ENCODE results near the gene MIPEP.

MIPEP gene

GRCh38 chr13:23810685-23811240 is 78.4 kb downstream of the MIPEP start:
- DNase-seq (ENCODE audit: low spot score): no peak

- no peak for DNase-seq (ENCODE audit: low spot score)
Measured at GRCh38 chr13:23808803-23809202, 80.4 kb downstream of the MIPEP start.

DNA sequence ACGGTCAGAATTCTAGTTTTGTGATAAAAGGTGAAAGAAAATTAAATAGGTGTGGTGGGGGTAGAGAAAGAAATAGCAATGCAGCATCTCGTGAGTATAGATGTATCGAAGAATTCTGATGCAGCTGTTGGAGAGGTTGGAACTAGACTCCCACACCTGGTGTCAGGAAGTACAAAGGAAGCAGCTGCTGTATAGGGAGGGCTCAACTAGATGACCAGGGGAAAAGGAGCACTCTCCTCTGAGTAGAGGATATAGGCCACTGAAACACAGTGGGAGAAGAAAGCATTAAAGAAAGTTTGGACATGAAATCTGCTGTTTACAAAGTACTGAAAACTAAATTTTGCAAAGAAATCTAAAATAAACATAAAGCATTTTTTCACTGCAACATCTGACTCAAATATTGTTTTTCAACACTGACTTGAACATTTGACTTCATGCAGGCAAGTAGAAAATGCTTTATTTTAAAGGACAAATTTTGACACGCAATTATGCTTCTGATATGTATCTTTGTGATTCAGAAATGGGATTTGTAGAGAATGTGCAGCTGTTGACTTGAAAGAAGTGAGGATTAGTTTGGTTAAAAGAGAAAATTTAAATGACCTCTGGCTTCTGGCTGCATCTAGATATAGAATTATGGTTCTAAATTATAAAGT is 82.2 kb downstream of the MIPEP start:
- DNase-seq (ENCODE audit: low spot score): no peak

DNA sequence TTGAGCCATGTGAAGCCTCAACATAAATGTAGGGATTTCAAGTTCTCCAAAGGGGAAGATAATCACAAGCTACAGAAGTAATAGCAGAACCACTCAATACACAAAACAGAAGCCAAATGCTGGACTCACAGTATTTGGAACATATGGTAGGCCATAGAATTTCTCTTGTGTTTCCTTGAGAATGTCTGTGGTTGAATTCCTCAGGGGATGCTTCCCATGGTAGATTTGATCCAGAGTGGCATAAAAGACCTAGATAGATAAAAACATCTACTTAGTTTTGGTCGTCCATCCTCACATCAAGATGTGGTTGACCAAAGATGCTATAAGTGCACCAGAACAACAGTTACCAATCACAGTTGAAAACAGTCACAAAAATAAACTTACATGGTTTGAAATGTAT is 83.4 kb downstream of the MIPEP start:
- DNase-seq (ENCODE audit: low spot score): no peak

DNA sequence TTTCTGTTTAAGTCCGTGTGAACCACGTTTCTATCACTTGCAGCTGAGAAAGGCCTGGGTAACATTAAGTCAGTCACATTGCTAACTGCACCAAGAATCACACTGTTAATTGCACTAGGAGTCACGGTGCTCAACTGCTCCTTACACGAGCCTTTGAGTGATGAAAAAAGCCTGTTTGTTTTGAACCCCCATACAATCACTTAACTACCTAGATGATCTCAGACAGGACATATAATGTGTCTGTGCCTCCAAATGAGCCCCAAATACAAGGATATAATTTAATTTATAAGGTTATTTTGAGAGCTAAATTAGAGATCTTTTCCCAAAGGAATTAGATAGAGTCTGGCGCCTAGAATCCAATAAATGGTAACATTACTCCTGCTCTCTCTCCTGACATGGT is 84.1 kb downstream of the MIPEP start:
- DNase-seq (ENCODE audit: low spot score): no peak

DNA sequence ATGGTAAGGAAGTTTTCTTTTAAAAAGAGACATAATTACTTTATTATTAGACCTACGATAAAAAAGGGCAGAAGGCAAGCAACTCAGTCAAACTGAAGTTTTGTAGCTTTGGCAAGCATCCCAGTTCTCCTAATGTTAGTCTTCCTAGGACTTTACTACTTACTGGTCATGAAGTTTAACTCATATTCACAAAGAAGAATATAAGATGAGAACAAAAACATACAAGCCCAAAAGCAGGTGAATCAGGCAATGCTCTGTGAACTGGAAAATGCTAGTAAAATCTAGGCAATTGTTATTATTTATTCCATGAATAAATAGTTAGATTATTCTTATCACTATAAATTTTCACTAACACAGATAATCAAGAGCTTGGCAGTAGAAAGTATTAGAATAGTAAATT is 85.0 kb downstream of the MIPEP start:
- DNase-seq (ENCODE audit: low spot score): no peak

DNA sequence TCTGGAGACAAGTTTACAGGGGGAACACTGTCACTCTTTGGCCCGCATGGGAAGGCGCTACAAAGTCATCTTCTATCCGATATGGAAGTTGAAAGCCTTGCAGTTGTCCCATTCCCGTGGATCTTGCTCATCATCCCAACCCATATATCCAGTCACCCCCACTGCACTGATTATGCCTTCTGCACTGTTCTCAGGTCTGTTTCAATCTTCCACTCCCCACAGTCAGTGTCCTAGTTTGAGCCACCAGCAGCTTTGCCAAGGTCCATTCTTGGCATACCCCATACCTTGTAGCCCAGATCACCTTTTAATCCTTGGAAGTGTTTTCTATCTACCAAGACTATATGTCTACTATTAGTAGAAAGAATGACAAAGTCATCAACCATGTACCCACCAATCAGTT is 88.1 kb downstream of the MIPEP start:
- no peak for DNase-seq (ENCODE audit: low spot score)

GRCh38 chr13:23799945-23800344 is 89.3 kb downstream of the MIPEP start:
- no peak for DNase-seq (ENCODE audit: low spot score)

- DNase-seq (ENCODE audit: low spot score): no peak
Measured at GRCh38 chr13:23797276-23797903, 91.8 kb downstream of the MIPEP start.

GRCh38 chr13:23796551-23796950 is 92.6 kb downstream of the MIPEP start:
- DNase-seq (ENCODE audit: low spot score): no peak

DNA sequence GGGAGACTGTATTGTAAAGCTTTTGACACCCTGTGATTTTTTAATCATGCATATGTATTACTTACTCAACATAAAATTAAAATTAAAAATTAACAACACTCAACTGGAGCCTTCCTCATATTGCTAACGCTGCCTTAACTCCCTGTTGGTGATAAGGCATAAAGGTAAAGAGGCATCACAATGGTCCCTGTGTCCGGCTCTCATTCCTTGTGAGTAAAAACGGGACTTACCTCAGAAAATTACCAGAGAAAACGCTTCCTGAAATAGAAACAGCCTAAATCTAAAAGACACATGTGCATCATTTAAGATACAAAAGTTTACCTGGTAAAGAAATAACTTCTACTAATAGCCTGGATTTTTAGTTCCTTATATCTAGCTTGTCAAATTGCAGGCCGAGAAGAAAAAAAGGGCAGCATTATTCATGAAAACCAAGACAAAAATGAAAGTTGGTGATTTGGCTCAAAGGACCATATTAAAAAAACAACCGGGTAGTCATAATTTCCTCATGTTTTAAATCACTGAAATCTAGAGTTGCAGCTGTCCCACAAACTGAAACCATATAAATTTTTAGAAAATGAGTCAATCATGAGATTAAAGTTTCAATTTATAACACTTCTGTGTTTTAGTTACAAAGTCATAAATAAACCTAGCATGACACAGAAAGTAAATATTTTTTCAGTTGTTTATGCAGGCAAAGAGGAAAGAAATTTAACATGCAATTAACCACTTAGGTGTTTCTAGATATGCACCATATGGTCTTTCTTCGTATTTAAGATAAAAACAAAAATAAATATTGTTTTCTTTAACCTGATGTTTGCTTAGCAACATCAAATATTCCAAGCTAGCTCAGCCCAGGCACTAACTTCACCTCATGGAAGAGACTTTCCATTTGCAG is 94.7 kb downstream of the MIPEP start:
- no peak for DNase-seq (ENCODE audit: low spot score)

DNA sequence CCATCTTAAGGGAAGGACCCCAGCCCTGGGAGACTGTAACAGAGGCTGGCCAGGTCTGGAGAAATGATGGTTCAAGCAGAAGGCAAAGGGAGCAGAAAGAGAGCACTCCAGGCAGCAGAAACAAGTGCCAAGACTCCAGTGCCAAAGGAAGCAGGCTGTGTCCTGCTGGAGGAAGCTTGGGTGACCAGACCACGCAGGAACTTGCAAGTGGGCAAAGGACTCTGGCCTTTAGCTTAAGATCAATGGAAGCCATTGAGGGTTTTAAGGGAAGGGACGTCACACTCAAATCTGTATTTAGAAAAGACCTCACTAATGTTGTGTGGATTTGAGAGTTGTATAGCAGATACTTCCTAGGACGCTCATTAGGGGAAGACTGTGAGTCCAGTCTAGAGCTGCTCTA is 95.5 kb downstream of the MIPEP start:
- no peak for DNase-seq (ENCODE audit: low spot score)

GRCh38 chr13:23792680-23793079 is 96.5 kb downstream of the MIPEP start:
- no peak for DNase-seq (ENCODE audit: low spot score)

- no peak for DNase-seq (ENCODE audit: low spot score)
Measured at GRCh38 chr13:23790577-23791170, 98.5 kb downstream of the MIPEP start.

- no peak for DNase-seq (ENCODE audit: low spot score)
Measured at GRCh38 chr13:23789576-23790346, 99.4 kb downstream of the MIPEP start.

GRCh38 chr13:23788459-23788858 is 100.7 kb downstream of the MIPEP start:
- no peak for DNase-seq (ENCODE audit: low spot score)

DNA sequence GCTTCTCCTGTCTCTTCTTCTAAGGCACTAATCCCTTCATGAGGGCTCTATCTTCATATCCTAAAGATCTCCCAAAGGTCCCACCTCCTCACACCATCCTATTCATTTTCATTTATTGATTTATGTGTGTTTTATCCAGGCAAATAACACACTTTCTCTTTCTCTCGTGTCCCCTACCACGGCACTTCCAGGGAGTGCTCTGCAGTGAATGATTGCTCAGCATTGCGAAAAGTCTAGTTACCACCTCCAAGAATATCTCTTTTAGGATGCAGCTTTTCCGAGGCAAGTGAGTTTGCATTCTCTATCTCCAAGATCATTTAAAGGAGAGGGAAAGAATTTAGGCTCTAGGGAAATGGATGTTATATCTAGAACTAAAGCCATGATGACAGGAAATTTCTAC is 101.7 kb downstream of the MIPEP start:
- DNase-seq (ENCODE audit: low spot score): no peak

DNA sequence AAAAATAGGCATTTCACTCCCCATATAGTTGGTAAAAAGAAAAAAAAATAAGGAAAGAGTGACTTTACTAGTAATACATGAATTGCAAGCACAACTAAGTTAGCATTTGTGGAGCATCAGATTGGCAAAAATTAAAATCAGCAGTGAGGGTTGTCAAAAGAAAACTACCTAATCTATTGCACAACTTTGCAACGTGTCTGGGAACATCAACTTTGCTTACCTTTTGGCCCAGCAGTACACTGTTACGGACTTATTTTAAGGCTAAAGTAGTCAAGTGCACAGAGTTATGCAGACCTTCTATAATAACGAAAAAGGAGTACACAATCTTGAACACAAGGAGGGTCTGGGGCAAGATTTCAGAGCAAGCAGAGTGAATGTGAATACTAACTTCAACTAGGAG is 102.6 kb downstream of the MIPEP start:
- no peak for DNase-seq (ENCODE audit: low spot score)

- no peak for DNase-seq (ENCODE audit: low spot score)
Measured at GRCh38 chr13:23778879-23779278, 110.3 kb downstream of the MIPEP start.

GRCh38 chr13:23778002-23778652 is 111.1 kb downstream of the MIPEP start:
- no peak for DNase-seq (ENCODE audit: low spot score)

- no peak for DNase-seq (ENCODE audit: low spot score)
Measured at GRCh38 chr13:23777575-23777870, 111.7 kb downstream of the MIPEP start.
